Lower lobe of right lung (tissue), 2 donors: ENCODE measurements around the gene PCDH18. TPM values are rescaled to one million over a fixed set of nuclear protein-coding genes. Genes with fewer than 3 reads are reported as not detected.

Source experiments
- ATAC-seq, 2 donors: fragments of 200-7000 bp; cut with Tn5 transposase; one replicate each; pipeline ENCODE4 v1.9.1; 2020 to 2022; ENCODE audit warnings: mild to moderate bottlenecking in 2 of 2, moderate library complexity in 2 of 2
- DNase-seq: peaks from one replicate; pipeline ENCODE4 v3.0.0-alpha.2; 2020
- H3K27ac ChIP-seq: fragments of 200-600 bp; one replicate; pipeline ENCODE4 v1.8.0; 2022
- H3K27me3 ChIP-seq: fragments of 200-600 bp; one replicate; pipeline ENCODE4 v1.8.0; 2022; ENCODE audit warnings: low read depth
- H3K36me3 ChIP-seq: fragments of 200-600 bp; one replicate; pipeline ENCODE4 v1.8.0; 2022; ENCODE audit warnings: mild to moderate bottlenecking
- H3K4me1 ChIP-seq: fragments of 200-600 bp; one replicate; pipeline ENCODE4 v1.8.0; 2022
- H3K4me3 ChIP-seq: fragments of 200-600 bp; one replicate; pipeline ENCODE4 v1.8.0; 2022; ENCODE audit warnings: mild to moderate bottlenecking
- H3K9me3 ChIP-seq: fragments of 200-600 bp; one replicate; pipeline ENCODE4 v1.8.0; 2022
- intact Hi-C: fragments of 100-400 bp; cut with DNase I; formaldehyde crosslinking; loops from one replicate; pipeline ENCODE4 v1.11.0; 2022
- total RNA-seq: library from RNA; stranded (reverse); fragmentation: NEBNext Ultra II Directional; extraction: Animal tissue kit (Norgen Biotek cat#: 25700); gene quantifications from one replicate; pipeline ENCODE4 v1.2.1, GENCODE V29; 2021
- TF ChIP-seq, protein P1 (sequence below): fragments of 200-600 bp; IDR thresholded peaks from one replicate; pipeline ENCODE4 v1.8.0; 2022; ENCODE audit warnings: antibody characterized with exemption, mild to moderate bottlenecking
- donor health status: DM: no; HTN: yes; CAD: no; lungs with severe emphysema.

Gene PCDH18
- total RNA-seq, 1 donor from 2014 or later: 10.8 TPM

- H3K9me3 ChIP-seq: no peaks in the 10 kb centered on the region
- no peaks in the 10 kb centered on the region for H3K4me1 ChIP-seq
- ATAC-seq (no peak), DNase-seq (no peak)
- TF ChIP-seq, protein P1, sequence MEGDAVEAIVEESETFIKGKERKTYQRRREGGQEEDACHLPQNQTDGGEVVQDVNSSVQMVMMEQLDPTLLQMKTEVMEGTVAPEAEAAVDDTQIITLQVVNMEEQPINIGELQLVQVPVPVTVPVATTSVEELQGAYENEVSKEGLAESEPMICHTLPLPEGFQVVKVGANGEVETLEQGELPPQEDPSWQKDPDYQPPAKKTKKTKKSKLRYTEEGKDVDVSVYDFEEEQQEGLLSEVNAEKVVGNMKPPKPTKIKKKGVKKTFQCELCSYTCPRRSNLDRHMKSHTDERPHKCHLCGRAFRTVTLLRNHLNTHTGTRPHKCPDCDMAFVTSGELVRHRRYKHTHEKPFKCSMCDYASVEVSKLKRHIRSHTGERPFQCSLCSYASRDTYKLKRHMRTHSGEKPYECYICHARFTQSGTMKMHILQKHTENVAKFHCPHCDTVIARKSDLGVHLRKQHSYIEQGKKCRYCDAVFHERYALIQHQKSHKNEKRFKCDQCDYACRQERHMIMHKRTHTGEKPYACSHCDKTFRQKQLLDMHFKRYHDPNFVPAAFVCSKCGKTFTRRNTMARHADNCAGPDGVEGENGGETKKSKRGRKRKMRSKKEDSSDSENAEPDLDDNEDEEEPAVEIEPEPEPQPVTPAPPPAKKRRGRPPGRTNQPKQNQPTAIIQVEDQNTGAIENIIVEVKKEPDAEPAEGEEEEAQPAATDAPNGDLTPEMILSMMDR: no peak
- no peak overlapping the region for H3K27ac ChIP-seq
- H3K4me3 ChIP-seq: no peak overlapping the region
- H3K36me3 ChIP-seq: no peaks in the 10 kb centered on the region
- no peaks in the 10 kb centered on the region for H3K27me3 ChIP-seq
- intact Hi-C loops: no loop called here
These were observed 60.4 kb downstream of the PCDH18 start for GRCh38 chr4:137471895-137472294.

DNA sequence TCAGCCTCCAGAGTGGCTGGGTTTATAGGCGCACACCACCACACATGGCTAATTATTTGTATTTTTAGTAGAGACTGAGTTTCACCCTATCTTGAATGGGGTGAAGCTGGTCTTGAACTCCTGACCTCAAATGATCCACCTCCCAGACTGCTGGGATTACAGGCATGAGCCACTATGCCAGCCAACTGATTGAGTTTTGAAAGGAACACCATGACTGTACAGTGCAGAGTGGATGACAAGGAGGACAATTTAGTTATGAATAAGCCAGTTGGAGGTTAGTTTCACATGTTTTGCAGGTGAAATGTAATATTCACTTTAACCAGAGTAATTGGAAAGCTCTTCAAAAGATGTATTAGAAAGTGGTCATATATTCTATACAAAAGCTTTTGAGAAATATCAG lies 60.8 kb downstream of the PCDH18 start:
- TF ChIP-seq, protein P1: no peak
- no peak overlapping the region for H3K27ac ChIP-seq
- intact Hi-C loops: no loop called here
- H3K27me3 ChIP-seq: no peaks in the 10 kb centered on the region
- no peaks in the 10 kb centered on the region for H3K4me1 ChIP-seq
- H3K36me3 ChIP-seq: no peaks in the 10 kb centered on the region
- no peak overlapping the region for H3K4me3 ChIP-seq
- ATAC-seq (no peak), DNase-seq (no peak)
- no peaks in the 10 kb centered on the region for H3K9me3 ChIP-seq

DNA sequence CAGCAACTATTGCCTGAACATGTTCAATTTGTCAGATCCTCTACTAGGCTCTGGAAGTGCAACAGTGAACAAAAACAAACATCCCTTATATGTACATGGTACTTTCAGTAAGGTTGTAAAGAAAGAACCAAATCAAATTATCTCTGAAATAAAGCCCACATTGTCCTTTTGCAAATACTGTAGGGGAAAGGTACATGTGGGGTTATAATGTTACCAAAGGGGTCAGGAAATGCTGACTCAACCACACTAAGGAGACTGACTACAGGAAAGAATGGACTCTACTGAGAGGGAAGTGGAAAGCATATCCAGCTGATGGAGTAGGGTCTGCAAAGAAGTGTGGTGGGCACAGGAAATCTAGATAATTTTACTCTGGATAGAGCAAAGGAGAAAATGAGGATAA lies 61.5 kb downstream of the PCDH18 start:
- Histone ChIP-seq H3K4me1 (no peaks in the 10 kb centered on the region), H3K27ac (no peak overlapping the region), H3K27me3 (no peaks in the 10 kb centered on the region), H3K9me3 (no peaks in the 10 kb centered on the region), H3K36me3 (no peaks in the 10 kb centered on the region), H3K4me3 (no peak overlapping the region)
- ATAC-seq (no peak), DNase-seq (no peak)
- intact Hi-C loops: no loop called here
- TF ChIP-seq, protein P1: no peak
